OCI-LY7 (cell line): ENCODE results near the gene EVA1B. TPM values are rescaled to one million over a fixed set of nuclear protein-coding genes. Genes with fewer than 3 reads are reported as not detected.

Experiments
- BruUV-seq: library from RNA; stranded (reverse); fragments of 400-500 nt; replicated peaks from 2 replicates; lab custom pipeline; 2021; lab: Mats Ljungman, UMichigan
- CTCF ChIA-PET: fragments of 300-600 bp; sonication (Branson Sonifier 250); formaldehyde crosslinking; loops from one replicate; lab custom pipeline; 2022; ENCODE audit warnings: antibody characterized with exemption; ENCODE audit not compliant: unreplicated experiment; lab: Charles Lee
- POLR2A ChIA-PET: fragments of 300-600 bp; sonication (Branson Sonifier 250); formaldehyde crosslinking; loops from one replicate; lab custom pipeline; 2022; ENCODE audit warnings: antibody characterized with exemption; lab: Charles Lee
- DNase-seq: peaks from one replicate; pipeline ENCODE4 v3.0.0-alpha.2; 2015; ENCODE audit warnings: low spot score
- H2AFZ ChIP-seq: fragments of 200-600 bp; sonication (generic), shearing (Covaris generic); 2 replicates; pipeline ENCODE4 v1.6.1; 2014; ENCODE audit warnings: mild to moderate bottlenecking, antibody characterized with exemption, low read length, moderate library complexity
- H3K27ac ChIP-seq: fragments of 200-600 bp; sonication (generic); 2 replicates; pipeline ENCODE4 v1.5.1; 2014; ENCODE audit warnings: mixed run types, low read depth, mild to moderate bottlenecking, moderate library complexity, low read length, inconsistent platforms; ENCODE audit not compliant: poor library complexity, severe bottlenecking
- H3K36me3 ChIP-seq: fragments of 200-600 bp; sonication (generic); 2 replicates; pipeline ENCODE4 v1.6.1; 2014; ENCODE audit warnings: mild to moderate bottlenecking, antibody characterized with exemption, low read length, moderate library complexity, mixed read lengths; ENCODE audit not compliant: insufficient read depth
- H3K4me1 ChIP-seq: fragments of 200-600 bp; sonication (generic); 2 replicates; pipeline ENCODE4 v1.5.1; 2014; ENCODE audit warnings: mild to moderate bottlenecking, low read length; ENCODE audit not compliant: insufficient read depth, poor library complexity, severe bottlenecking
- H3K4me2 ChIP-seq: fragments of 200-600 bp; sonication (generic); 2 replicates; pipeline ENCODE4 v1.6.1; 2014; ENCODE audit warnings: mild to moderate bottlenecking, low read length
- H3K4me3 ChIP-seq: fragments of 200-600 bp; sonication (generic); 2 replicates; pipeline ENCODE4 v1.5.1; 2014; ENCODE audit warnings: mild to moderate bottlenecking, low read depth, low read length; ENCODE audit not compliant: poor library complexity, severe bottlenecking
- H3K79me2 ChIP-seq: fragments of 200-600 bp; sonication (generic); 2 replicates; pipeline ENCODE4 v1.6.1; 2016; ENCODE audit warnings: low read depth, mild to moderate bottlenecking, low read length, moderate library complexity, mixed read lengths; ENCODE audit not compliant: insufficient read depth
- H3K9me2 ChIP-seq: fragments of 200-600 bp; sonication (generic); 2 replicates; pipeline ENCODE4 v1.6.1; 2016; ENCODE audit warnings: mild to moderate bottlenecking, low read length, mixed read lengths; ENCODE audit not compliant: insufficient read depth
- H3K9me3 ChIP-seq: fragments of 200-600 bp; sonication (generic); 2 replicates; pipeline ENCODE4 v1.6.1; 2014; ENCODE audit warnings: mild to moderate bottlenecking, mixed run types, low read length, mixed read lengths
- H4K20me1 ChIP-seq: fragments of 200-600 bp; sonication (generic); 2 replicates; pipeline ENCODE4 v1.6.1; 2014; ENCODE audit warnings: mild to moderate bottlenecking, antibody characterized with exemption, low read length, moderate library complexity, mixed read lengths; ENCODE audit not compliant: insufficient read depth
- EZH2phosphoT487 ChIP-seq: fragments of 200-600 bp; sonication (generic); IDR thresholded peaks from 2 replicates; pipeline ENCODE4 v1.6.1; 2018; ENCODE audit warnings: low read depth, borderline replicate concordance, mild to moderate bottlenecking, mixed run types, antibody characterized with exemption, low read length, moderate library complexity, mixed read lengths
- intact Hi-C: fragments of 100-400 bp; cut with micrococcal nuclease; formaldehyde crosslinking; loops from one replicate; pipeline ENCODE4 v1.10.0; 2022; ENCODE audit not compliant: unreplicated experiment
- total RNA-seq, 2 experiments: library from RNA; depleted of rRNA in 1 of 2; stranded (reverse); fragments of >200 nt in 1 of 2; shearing (Covaris generic) in 1 of 2; gene quantifications; 2 replicates each; pipeline ENCODE4 v1.2.3, GENCODE V29; 2014 to 2022
- TF ChIP-seq, protein P1 (sequence below): fragments of 200-600 bp; sonication (generic); conservative IDR thresholded peaks from 2 replicates; pipeline ENCODE4 v1.5.1; 2014; ENCODE audit warnings: mild to moderate bottlenecking, antibody characterized with exemption, low read length, moderate library complexity, mixed read lengths

EVA1B gene
- total RNA-seq, 2 experiments from 2014 or later, result 0.84 to 2.0 TPM

DNA sequence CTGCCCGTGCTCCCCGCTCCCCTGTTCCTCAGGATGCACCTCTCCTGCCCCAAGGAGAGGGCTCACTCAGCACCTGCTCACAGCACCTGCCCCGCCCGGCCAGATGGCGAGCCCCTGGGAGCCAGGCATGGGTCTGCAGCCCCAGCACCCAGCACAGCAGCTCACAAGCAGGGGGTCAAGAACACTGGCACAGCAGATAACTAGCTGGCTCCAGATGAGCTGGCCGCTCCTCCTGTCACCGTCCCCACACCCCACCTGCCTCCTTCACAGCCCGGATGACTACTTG, 20.9 kb upstream of the EVA1B start:
- CTCF ChIA-PET, result interaction anchor here (0.6 kb wide), 1 partner anchor 25 kb away, joined by 7 read pairs; no protein-coding TSS in a partner anchor
- DNase-seq, result no peak
- intact Hi-C loops, result no loop called here
- Histone ChIP-seq H4K20me1 (no peaks in the 10 kb centered on the region), H3K79me2 (no peaks in the 10 kb centered on the region), H3K9me2 (no peaks in the 10 kb centered on the region), H3K9me3 (no peaks in the 10 kb centered on the region), H3K4me3 (no peak overlapping the region), H3K27ac (no peak overlapping the region), H3K4me2 (no peak overlapping the region), H3K36me3 (peaks cover 52% of the 10 kb centered on the region), H3K4me1 (peaks cover 12% of the 10 kb centered on the region), H2AFZ (no peak overlapping the region)
- POLR2A ChIA-PET, result no interaction called here
- no peak for TF ChIP-seq EZH2phosphoT487
- TF ChIP-seq, protein P1, sequence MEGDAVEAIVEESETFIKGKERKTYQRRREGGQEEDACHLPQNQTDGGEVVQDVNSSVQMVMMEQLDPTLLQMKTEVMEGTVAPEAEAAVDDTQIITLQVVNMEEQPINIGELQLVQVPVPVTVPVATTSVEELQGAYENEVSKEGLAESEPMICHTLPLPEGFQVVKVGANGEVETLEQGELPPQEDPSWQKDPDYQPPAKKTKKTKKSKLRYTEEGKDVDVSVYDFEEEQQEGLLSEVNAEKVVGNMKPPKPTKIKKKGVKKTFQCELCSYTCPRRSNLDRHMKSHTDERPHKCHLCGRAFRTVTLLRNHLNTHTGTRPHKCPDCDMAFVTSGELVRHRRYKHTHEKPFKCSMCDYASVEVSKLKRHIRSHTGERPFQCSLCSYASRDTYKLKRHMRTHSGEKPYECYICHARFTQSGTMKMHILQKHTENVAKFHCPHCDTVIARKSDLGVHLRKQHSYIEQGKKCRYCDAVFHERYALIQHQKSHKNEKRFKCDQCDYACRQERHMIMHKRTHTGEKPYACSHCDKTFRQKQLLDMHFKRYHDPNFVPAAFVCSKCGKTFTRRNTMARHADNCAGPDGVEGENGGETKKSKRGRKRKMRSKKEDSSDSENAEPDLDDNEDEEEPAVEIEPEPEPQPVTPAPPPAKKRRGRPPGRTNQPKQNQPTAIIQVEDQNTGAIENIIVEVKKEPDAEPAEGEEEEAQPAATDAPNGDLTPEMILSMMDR, result no peak
- no TSS peak for BruUV-seq

DNA sequence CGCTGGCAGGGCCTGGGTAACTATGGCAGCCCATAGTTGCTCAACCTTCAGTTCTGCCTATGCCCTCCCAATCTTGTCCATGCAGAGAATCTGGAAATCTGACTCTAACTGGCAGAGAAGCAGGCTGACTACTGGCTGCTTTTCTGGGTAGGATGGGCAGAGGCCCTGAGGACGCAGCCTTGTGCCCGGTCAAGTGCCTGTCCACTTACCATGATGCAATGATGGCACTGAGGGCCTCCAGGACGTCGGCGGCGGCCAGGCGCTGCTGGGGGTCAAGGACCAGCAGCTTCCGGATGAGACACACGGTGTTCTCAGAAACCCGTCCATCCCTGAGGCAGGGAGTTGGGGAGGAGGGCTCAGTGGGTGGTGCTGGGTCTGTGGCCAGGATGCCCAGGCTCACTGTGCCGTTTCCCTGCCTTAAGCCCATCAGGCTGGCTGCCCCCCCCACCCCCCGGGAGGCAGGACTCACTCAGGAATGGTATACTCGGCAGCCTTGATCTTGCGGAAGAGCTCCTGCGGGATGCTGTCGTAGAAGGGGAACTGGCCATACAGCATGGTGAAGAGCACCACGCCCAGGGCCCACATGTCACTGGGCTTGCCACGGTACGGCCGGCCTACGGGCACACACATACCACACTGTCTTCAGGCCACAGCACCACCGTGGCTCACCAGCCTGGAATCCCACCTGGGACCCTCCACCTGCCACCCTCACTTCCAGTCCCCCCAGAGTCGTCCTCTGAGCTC, 20.4 kb upstream of the EVA1B start:
- Histone ChIP-seq H2AFZ (no peak overlapping the region), H3K4me2 (no peak overlapping the region), H3K79me2 (no peaks in the 10 kb centered on the region), H3K4me3 (no peak overlapping the region), H3K27ac (no peak overlapping the region), H3K36me3 (peaks cover 49% of the 10 kb centered on the region), H4K20me1 (no peaks in the 10 kb centered on the region), H3K9me3 (no peaks in the 10 kb centered on the region), H3K4me1 (peaks cover 12% of the 10 kb centered on the region), H3K9me2 (no peaks in the 10 kb centered on the region)
- POLR2A ChIA-PET, result no interaction called here
- CTCF ChIA-PET, result interaction anchor here (0.6 to 1.9 kb wide), 4 partner anchors 7 to 78 kb away, joined by 4 to 7 read pairs (median 6); no protein-coding TSS in a partner anchor
- intact Hi-C loops, result no loop called here
- DNase-seq, result no peak
- TF ChIP-seq EZH2phosphoT487, result no peak
- TF ChIP-seq, protein P1, result no peak
- no TSS peak for BruUV-seq
